Colonic mucosa (tissue), 4 donors: ENCODE measurements around the gene APOA5. TPM values are rescaled to one million over a fixed set of nuclear protein-coding genes. Genes with fewer than 3 reads are reported as not detected.
A peak's percentile ranks its signal among the peaks of the same experiment; 100 is the strongest.

ENCODE experiments used
- DNase-seq: peaks from one replicate; pipeline ENCODE4 v3.0.0-alpha.2; 2020
- H3K27ac ChIP-seq: fragments of 200-600 bp; one replicate; pipeline ENCODE4 v1.8.0; 2021
- H3K27me3 ChIP-seq: fragments of 200-600 bp; one replicate; pipeline ENCODE4 v1.8.0; 2021
- H3K36me3 ChIP-seq: fragments of 200-600 bp; one replicate; pipeline ENCODE4 v1.8.0; 2021
- H3K4me1 ChIP-seq: fragments of 200-600 bp; one replicate; pipeline ENCODE4 v1.8.0; 2021; ENCODE audit warnings: mild to moderate bottlenecking
- H3K4me3 ChIP-seq: fragments of 200-600 bp; one replicate; pipeline ENCODE4 v1.8.0; 2021
- H3K9ac ChIP-seq, 2 donors: one replicate each; pipeline ENCODE4 v1.7.0; 2013; ENCODE audit warnings: control low read depth in 2 of 2, low read depth in 2 of 2, low read length in 2 of 2
- H3K9me3 ChIP-seq: fragments of 200-600 bp; one replicate; pipeline ENCODE4 v1.8.0; 2021
- CTCF ChIP-seq: fragments of 200-600 bp; IDR thresholded peaks from one replicate; pipeline ENCODE4 v1.8.0; 2022; ENCODE audit warnings: antibody characterized with exemption, mild to moderate bottlenecking
- intact Hi-C: fragments of 100-400 bp; cut with DNase I; formaldehyde crosslinking; loops from one replicate; pipeline ENCODE4 v1.14.1; 2022
- total RNA-seq, 2 donors: library from RNA; stranded (reverse); fragmentation: NEBNext Ultra II Directional in 1 of 2; extraction: Animal tissue kit (Norgen Biotek cat#: 25700) in 1 of 2; gene quantifications; one replicate each; pipeline ENCODE4 v1.2.1, GENCODE V29; 2021
- donor health status: healthy.
- donor health status: DM: no; HTN: no; CAD: no.
- donor health status: DM: no; HTN: no; CAD: no.

Gene APOA5
- total RNA-seq, 2 donors from 2014 or later = 0.20 TPM; not detected in 1

- no peaks in the 10 kb centered on the region for H3K9me3 ChIP-seq
- no peak for DNase-seq
- H3K9ac ChIP-seq = no peak overlapping the region
- H3K4me1 ChIP-seq = no peaks in the 10 kb centered on the region
- intact Hi-C loops = no loop called here
- no peak overlapping the region for H3K27ac ChIP-seq
- H3K4me3 ChIP-seq = no peak overlapping the region
- no peak for TF ChIP-seq CTCF
- H3K27me3 ChIP-seq = no peaks in the 10 kb centered on the region
- no peaks in the 10 kb centered on the region for H3K36me3 ChIP-seq
Observed at GRCh38 chr11:116828632-116829524, 37.2 kb upstream of the APOA5 start.

GRCh38 chr11:116827461-116827860 is 35.8 kb upstream of the APOA5 start:
- Histone ChIP-seq H3K27ac (no peak overlapping the region), H3K4me1 (no peaks in the 10 kb centered on the region), H3K36me3 (no peaks in the 10 kb centered on the region), H3K9ac (no peak overlapping the region), H3K27me3 (no peaks in the 10 kb centered on the region), H3K4me3 (no peak overlapping the region), H3K9me3 (no peaks in the 10 kb centered on the region)
- DNase-seq = no peak
- intact Hi-C loops = no loop called here
- no peak for TF ChIP-seq CTCF

GRCh38 chr11:116826751-116827431 is 35.2 kb upstream of the APOA5 start:
- H3K36me3 ChIP-seq = no peaks in the 10 kb centered on the region
- no peak for DNase-seq
- TF ChIP-seq CTCF = no peak
- intact Hi-C loops = no loop called here
- no peak overlapping the region for H3K27ac ChIP-seq
- H3K9ac ChIP-seq = no peak overlapping the region
- H3K4me1 ChIP-seq = no peaks in the 10 kb centered on the region
- no peak overlapping the region for H3K4me3 ChIP-seq
- no peaks in the 10 kb centered on the region for H3K9me3 ChIP-seq
- H3K27me3 ChIP-seq = no peaks in the 10 kb centered on the region

- DNase-seq = no peak
- H3K27me3 ChIP-seq = no peaks in the 10 kb centered on the region
- no peaks in the 10 kb centered on the region for H3K9me3 ChIP-seq
- H3K27ac ChIP-seq = no peak overlapping the region
- no peaks in the 10 kb centered on the region for H3K36me3 ChIP-seq
- H3K4me1 ChIP-seq = no peaks in the 10 kb centered on the region
- H3K4me3 ChIP-seq = no peak overlapping the region
- TF ChIP-seq CTCF = no peak
- H3K9ac ChIP-seq = peak overlapping the region in 1 of 2 donors; percentile 12
- intact Hi-C loops = no loop called here
Observed at GRCh38 chr11:116825854-116826750, 34.4 kb upstream of the APOA5 start.

- no peak overlapping the region for H3K27ac ChIP-seq
- DNase-seq = no peak
- no peak overlapping the region for H3K9ac ChIP-seq
- no peaks in the 10 kb centered on the region for H3K9me3 ChIP-seq
- no peaks in the 10 kb centered on the region for H3K36me3 ChIP-seq
- intact Hi-C loops = no loop called here
- no peaks in the 10 kb centered on the region for H3K4me1 ChIP-seq
- no peak overlapping the region for H3K4me3 ChIP-seq
- TF ChIP-seq CTCF = no peak
- H3K27me3 ChIP-seq = no peaks in the 10 kb centered on the region
Observed at GRCh38 chr11:116825434-116825833, 33.8 kb upstream of the APOA5 start.
